Measurements from ENCODE around the gene LPIN3.

Gene LPIN3

DNA sequence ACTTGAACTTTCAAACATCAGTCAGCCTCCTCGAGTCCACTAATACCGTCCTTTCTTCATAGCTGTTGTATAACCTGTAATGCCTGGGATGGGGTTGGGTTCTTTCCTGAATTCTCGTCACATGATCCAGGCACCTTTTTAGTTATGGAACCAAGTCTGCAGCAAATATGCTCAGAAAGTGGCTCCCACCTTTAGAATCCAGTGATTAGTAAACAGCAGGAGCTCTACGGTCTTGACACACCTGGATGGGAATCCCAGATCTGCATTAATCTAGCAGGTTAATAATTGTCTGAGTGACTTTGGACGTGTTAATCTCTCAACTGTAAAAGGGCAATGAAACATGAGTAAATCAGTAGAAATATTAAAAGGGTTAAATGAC lies 22.4 kb upstream of the LPIN3 start:
- in situ Hi-C loops (cut with HindIII; ENCODE audit: low pct_ligation_motif_present, low pct_unique_long_range_greater_than_20kb, low sequenced_read_pairs): no loop called here
- DNase-seq: no peak

DNA sequence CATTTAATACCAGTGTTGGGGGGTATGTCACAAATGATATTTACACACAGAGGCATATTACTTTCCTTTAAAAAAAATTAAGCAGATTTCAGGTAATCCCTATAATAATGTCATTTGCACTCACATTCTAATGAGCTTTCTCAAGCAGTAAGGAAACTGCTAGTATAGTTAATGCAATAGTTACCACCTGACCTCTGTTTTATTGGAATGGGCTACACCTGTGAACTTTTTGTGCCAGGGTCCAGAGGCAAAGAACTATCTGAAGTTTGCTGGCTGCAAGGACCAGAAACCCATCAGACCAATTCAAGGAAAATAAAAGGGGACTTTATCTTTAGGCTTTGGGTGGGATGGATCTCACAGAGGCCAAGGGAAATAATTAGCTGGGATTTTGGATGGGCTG lies 20.2 kb upstream of the LPIN3 start:
- DNase-seq: no peak
- in situ Hi-C loops (cut with HindIII; ENCODE audit: low pct_ligation_motif_present, low pct_unique_long_range_greater_than_20kb, low sequenced_read_pairs): no loop called here

DNA sequence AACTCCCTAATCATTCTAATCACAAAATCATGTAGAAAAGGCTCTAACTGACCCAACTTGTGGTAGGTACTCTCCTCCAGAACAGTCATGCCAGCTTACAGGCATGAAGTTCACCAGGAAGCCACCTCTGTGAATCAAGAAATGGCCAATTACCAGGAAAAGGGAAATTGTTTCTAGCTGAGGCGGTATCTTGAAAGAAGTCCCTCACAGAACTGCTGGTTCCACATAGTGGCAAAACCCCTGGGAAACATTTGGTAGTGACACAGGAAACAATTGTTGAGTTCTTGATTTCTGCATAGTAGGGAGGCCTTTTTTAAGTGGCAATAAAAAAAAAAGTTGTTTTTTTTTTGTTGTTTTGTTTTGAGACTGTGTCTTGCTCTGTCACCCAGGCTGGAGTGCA lies 19.6 kb upstream of the LPIN3 start:
- no peak for DNase-seq
- in situ Hi-C loops (cut with HindIII; ENCODE audit: low pct_ligation_motif_present, low pct_unique_long_range_greater_than_20kb, low sequenced_read_pairs): no loop called here

DNA sequence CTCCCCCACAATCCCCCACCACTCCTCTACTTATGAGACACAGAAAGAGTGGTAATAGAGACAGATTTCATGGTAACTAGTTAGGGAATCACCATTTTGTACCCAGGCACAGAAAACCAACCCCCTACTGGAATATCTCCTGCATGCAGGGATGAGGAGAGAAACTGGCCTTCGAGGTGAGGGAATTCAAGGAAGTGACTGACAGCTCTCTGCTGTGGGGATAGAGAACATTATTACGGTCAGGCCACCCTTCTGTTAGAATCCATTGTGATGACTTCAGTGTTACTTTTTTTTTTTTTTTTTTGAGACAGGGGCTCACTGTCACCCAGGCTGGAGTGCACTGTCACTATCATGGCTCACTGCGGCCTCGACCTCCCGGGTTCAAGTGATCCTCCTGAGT lies 13.4 kb upstream of the LPIN3 start:
- in situ Hi-C loops (cut with HindIII; ENCODE audit: low pct_ligation_motif_present, low pct_unique_long_range_greater_than_20kb, low sequenced_read_pairs): no loop called here
- no peak for DNase-seq

DNA sequence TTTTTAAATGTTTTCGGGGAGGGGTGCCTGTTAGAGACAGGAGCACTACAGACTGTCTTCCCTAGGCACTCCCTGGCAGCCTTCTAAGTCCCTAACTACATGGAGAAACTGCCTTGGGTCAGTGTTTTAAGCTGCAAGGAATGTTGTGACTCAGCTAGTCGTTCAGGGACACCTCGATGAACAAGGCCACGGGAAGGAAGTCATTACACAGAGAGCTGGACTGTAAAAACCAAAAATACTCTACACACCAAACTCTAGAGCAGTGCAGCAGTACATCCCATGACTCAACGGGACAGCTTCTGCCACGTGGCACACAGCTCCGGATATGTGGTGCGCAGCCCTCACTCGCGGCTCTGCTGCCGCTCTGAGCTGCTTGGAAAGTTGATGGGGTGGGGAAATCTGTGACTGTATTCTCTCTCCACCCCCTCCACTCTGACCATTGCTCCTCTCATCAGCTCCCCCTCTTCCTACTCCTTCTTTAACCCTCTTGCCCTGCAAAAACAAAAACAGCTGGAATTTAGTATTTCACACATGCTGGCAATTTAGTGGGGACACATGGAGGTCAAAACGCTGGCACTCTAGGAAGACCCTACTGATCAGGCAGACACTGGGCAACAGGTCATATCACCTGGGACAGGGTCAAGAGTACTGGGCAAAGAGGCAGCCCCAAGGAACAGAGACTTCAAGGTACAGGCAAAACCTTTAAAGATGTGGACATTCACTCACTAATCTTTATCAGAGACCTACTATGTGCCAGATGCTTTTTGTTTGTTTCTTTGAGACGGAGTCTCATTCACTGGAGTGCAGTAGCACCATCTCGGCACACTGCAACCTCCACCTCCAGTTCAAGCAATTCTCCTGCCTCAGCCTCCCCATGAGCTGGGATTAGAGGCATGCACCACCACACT lies 10.9 kb upstream of the LPIN3 start:
- in situ Hi-C loops (cut with HindIII; ENCODE audit: low pct_ligation_motif_present, low pct_unique_long_range_greater_than_20kb, low sequenced_read_pairs): no loop called here

DNA sequence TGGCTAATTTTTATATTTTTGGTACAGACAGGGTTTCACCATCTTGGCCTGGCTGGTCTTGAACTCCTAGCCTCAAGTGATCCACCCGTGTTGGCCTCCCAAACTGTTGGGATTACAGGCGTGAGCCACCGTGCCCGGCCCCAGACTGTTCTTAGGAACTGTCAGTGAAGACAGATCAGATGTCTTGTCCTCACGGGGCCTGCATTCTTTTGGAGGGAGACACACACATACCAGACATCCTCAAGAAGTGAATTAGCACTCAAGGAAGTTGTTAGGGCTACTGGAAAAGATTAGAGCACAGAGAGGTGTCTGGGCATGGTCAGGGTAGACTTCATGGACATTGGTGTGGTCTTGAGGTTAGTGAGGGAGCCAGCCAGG lies 10.3 kb upstream of the LPIN3 start:
- in situ Hi-C loops (cut with HindIII; ENCODE audit: low pct_ligation_motif_present, low pct_unique_long_range_greater_than_20kb, low sequenced_read_pairs): no loop called here
- no peak for DNase-seq

More for the DNA sequence above, 10.9 kb upstream of the LPIN3 start:
- peak; percentile 96 for DNase-seq

DNA sequence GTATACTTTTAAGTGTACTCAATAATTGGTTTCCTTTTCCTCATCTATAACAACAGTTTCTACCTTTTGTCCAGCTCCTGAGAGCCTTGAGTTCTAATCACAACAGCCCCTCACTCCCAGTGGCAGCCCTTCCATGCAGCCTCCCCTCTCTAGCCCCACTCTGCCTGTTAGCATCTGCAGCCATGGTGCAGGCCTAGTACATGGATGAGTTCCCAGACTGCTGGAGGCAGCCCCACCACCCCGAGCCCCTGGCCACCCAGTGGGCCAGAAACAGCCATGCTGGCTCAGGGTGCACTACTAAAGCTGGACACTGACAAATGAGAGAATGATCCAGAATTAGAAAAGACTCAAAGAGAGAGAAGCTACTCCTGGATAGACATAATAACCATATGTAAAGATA lies 9.7 kb upstream of the LPIN3 start:
- no peak for DNase-seq
- in situ Hi-C loops (cut with HindIII; ENCODE audit: low pct_ligation_motif_present, low pct_unique_long_range_greater_than_20kb, low sequenced_read_pairs): no loop called here

DNA sequence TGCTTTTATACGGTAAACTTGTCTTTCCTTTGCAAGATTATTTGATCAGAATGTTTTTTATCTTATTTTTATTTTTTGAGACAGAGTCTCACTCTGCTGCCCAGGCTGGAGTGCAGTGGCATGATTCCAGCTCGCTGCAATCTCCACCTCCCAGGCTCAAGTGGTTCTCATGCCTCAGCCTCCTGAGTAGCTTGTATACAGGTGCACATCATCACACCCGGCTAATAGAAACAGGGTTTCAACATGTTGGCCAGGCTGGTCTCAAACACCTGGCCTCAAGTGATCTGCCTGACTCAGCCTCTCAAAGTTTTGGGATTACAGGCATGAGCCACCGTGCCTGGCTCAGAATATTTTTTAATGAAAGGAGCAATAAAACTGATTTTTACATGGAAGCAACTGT lies 8.9 kb upstream of the LPIN3 start:
- in situ Hi-C loops (cut with HindIII; ENCODE audit: low pct_ligation_motif_present, low pct_unique_long_range_greater_than_20kb, low sequenced_read_pairs): no loop called here
- DNase-seq: no peak

DNA sequence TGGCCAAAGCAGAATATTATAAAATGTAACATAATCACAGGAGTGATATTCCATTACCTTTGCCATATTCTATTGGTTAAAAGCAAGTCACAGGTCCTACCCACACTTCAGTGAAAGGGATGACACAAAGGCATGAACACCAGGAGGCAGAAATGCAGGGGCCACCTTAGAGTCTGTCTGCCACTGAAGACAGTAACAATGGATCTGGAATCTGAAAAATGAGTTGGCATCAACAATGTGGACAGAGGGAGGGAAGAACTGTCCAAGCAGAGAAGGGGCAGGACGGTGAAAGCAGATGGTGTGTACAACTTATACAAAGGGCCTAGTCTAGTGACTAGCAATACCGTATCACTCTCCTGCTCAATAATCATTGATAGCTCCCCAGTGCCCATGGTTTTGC lies 6.6 kb upstream of the LPIN3 start:
- DNase-seq: no peak
- in situ Hi-C loops (cut with HindIII; ENCODE audit: low pct_ligation_motif_present, low pct_unique_long_range_greater_than_20kb, low sequenced_read_pairs): no loop called here

DNA sequence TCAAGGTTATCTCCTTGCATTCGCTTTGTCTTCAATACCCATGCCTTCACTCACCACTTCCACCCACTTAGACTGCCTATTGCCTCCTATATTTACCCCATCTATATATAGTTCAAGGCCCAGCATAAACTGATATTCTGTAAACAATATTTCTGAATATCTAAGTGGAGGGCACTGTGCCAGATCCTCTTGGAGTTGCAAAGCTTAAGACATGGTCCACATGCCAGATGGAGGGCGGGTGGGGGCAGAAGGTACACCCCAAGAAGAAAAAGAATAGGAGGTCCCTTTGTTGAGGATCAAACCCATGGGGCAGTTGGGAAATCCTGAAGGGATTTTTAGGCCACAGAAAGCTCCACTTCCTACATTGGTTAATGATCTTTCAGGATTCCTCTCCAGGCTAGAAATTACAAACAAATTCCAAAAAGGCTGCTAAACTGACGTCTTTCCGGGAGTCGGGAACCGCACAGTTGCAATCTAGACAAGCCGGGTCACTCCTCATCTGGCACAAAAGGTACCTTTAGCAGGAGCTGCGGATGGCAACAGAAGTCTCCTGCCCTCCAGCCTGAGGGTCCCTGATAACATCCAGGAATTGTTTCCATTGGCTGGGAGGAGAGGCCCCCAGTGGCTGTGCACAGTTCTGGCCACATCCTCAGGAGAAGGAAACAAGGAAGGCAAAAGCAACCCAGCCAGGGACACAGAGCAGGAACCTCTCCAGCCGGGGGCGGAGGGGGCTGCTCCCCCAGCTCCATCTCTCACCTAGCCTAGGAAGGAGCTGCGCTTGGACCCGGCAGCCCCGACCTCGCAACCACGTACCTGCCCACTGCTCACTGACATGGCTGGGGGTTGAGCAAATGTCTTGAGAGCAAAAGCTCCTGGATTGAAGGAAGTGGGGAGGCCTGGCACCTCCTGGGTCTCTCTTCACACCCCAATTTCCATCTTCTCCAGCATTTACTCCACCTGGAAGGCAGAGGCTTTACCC lies 5.9 kb upstream of the LPIN3 start:
- in situ Hi-C loops (cut with HindIII; ENCODE audit: low pct_ligation_motif_present, low pct_unique_long_range_greater_than_20kb, low sequenced_read_pairs): no loop called here
- DNase-seq: peak; percentile 33

DNA sequence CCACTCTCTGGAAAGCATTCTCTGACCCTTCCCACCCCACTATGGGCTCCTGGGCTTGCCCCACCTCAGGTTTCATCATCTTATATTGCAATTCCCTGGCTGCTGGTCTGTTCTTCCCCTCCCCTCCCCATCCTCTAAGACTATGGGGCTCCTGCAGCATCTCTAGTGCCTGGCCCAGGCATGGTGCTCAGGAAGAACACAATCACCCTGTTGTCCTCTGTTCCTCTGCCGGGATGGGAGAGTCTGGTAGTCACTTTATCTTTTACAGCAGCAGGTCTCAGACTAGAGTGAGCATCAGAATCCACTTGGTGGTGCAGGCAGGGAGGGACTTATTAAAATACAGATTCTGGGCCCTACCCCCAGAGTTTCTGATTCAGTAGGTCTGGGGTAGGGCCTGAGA lies 5.0 kb upstream of the LPIN3 start:
- DNase-seq: no peak
- in situ Hi-C loops (cut with HindIII; ENCODE audit: low pct_ligation_motif_present, low pct_unique_long_range_greater_than_20kb, low sequenced_read_pairs): no loop called here

DNA sequence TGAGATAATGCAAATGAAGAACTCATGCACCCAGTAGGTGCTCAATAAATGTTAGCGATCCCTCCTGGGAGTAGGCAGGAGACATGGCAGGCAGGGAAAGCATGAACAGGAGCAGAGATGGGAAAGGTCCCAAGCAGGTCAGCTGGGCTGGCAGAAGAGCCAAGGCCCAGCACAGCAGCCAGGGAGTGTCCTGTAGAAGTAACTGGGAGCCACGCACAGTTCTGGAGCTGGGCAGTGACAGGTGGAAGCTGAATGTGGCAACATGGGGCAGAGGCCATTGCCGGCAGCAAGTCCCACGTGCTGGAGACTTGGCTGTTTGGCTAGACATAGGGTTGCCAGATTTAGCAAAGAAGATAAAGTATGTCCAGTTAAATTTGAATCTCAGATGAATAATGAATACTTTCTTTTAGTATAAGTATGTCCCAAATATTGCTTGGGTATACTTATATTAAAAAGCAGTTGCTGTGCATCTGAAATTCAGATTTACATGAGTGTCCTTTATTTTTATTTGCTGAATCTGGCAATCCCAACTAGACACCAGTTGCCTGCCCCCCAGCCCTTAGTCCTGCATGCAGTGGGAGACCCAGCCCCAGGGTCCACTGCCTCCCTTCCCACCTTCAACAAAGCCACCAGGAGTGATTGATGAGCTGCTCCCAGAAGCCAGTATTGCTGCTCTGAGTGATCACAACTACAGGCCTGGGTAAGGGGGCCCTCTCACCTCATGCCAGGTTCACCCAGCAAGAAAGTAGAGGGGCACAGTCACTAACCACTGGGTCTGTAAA lies 3.7 kb upstream of the LPIN3 start:
- in situ Hi-C loops (cut with HindIII; ENCODE audit: low pct_ligation_motif_present, low pct_unique_long_range_greater_than_20kb, low sequenced_read_pairs): no loop called here
- DNase-seq: no peak

DNA sequence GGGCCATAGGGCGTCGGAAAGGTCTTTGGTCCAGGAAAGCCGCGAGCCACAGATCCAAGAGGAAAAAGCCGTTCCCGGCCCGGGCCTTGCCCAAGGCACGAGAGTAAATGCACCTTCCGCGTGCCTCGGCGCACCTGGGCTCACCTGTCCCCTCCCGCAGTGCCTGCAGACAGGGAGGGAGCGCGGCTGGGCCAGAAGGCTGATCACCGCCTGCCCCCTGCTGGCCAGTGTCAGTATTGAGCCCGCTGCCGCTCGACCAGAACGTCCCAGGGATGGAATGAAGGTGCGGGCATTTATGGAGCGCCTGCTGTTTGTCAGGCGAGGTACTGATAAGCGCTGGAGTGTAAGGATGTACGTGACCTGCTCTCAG lies 679 bp upstream of the LPIN3 start:
- in situ Hi-C loops (cut with HindIII; ENCODE audit: low pct_ligation_motif_present, low pct_unique_long_range_greater_than_20kb, low sequenced_read_pairs): no loop called here

DNA sequence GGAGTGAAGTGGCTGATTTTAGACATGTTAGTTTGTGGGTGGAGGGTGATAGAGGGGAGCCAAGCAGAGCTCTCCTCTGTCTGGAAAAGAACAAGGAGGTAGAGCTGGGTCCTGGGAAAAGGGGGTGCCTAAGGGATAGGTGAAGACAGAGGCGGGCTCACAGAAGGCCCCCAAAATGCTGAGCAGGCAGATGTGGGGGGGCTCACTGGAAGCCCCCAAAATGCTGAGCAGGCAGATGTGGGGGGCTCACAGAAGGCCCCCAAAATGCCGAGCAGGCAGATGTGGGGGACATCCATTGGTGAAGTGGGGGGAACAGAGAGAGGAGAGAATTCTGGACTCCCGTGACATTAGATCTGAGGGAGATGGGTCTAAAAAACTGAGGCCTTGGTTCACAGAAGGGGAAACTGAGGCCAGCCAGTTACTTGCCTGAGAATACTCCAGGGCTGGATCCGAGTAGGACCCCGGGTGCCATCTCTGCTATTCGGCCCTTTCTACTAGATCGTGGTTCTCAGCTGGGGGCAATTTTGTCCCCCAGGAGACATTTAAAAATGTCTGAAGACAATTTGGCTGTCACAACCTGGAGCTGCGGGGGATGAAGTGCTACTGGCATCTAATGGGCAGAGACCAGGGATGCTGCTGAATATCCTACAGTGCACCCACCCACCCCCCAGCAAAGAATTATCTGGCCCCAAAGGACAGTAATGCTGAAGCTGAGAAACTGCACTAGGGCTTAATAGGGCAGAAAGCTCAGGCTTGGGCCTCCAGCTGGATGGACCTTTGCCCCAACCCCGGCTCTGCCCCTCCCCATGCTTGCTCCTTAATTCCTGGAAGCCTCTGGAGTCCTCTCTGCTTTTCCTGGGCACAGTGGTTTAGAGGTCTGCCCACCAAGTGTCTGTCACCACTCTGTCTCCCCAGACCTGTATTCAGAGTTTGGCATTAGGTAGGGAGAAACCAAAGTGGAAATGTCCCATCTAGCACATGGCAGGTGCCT lies 2.1 kb downstream of the LPIN3 start:
- no peak for DNase-seq
- in situ Hi-C loops (cut with HindIII; ENCODE audit: low pct_ligation_motif_present, low pct_unique_long_range_greater_than_20kb, low sequenced_read_pairs): no loop called here

More for the DNA sequence above, 679 bp upstream of the LPIN3 start:
- DNase-seq: peak; percentile 68

DNA sequence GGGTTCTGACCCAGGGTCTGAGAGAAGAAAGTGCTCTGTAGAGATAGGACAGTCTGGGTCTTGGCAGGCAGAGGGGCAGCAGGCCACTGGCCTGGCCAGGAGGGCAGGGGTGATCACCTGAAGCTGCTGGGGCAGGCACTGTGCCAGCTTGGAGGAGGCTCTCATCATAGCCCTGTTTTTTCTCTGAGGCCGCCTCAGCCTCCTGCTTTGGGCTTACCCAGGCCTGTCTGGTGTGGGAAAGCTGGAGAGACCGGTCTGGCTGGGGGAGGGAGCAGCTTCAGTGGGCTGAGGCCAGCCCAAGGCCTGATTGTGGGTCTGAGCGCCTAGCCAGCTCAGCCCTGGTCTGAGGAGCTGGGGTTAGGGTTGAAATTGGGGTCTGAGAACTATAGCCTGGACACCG lies 3.9 kb downstream of the LPIN3 start:
- DNase-seq: no peak
- in situ Hi-C loops (cut with HindIII; ENCODE audit: low pct_ligation_motif_present, low pct_unique_long_range_greater_than_20kb, low sequenced_read_pairs): no loop called here

DNA sequence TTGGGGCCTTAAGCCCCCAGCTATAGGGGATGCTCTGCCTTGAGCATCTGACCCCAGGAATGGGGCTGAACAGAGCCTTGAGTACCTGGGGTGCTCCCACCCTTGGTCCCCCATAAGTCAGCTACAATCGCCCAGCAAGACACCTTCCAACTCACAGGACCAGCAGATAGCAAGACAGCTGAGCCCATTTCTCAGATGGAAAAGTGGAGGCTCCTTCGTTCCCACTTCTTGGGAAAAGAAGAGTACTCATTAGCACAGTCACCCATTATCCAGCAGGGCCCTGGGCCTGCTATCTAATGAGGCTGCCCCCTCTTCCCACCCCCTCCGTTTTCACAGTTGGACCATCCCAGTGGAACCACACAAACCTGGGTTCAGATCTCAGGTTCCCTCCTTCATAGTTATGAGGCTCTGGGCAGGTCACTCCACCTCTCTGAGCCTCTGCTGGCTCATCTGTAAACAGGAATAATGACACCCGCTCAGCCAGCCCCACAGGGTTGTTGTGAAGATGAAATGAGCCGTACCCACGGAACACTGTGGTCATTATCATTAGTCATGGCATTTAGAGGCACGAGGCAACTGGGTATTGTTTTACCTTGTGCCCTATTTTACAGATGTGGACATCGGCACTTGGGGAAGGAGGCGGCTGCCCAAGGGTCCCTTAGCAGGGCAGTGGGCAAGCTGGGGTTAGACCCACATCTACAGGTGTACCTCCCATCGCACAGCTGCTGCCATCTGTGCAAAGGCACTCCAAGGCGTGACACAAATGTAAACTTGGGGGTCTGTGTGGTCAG lies 4.5 kb downstream of the LPIN3 start:
- no peak for DNase-seq
- in situ Hi-C loops (cut with HindIII; ENCODE audit: low pct_ligation_motif_present, low pct_unique_long_range_greater_than_20kb, low sequenced_read_pairs): no loop called here

DNA sequence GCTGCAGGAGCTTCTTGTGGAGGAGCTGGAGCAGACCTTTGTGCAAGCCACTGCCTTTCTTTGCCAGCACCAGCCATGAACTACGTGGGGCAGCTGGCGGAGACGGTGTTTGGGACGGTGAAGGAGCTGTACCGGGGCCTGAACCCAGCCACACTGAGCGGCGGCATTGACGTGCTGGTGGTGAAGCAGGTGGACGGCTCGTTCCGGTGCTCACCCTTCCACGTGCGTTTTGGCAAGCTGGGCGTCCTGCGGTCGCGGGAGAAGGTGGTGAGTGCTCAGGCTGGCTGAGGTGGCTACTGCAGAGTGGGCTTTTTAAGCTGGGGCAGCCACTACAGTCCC lies 5.1 kb downstream of the LPIN3 start:
- in situ Hi-C loops (cut with HindIII; ENCODE audit: low pct_ligation_motif_present, low pct_unique_long_range_greater_than_20kb, low sequenced_read_pairs): no loop called here
- DNase-seq: no peak
